ENCODE measurements around the gene PWP2.

Gene PWP2

GRCh38 chr21:44063151-44063912, 43.9 kb upstream of the PWP2 start:
- POLR2A ChIA-PET, result no interaction called here
- no peak for TF ChIP-seq ARNT (IDR thresholded peaks at IDR 0.05)
- DNase-seq (ENCODE audit: extremely low spot score), result no peak
- CTCF ChIA-PET, result no interaction called here

GRCh38 chr21:44064852-44065403, 42.3 kb upstream of the PWP2 start:
- no peak for TF ChIP-seq SP1 (IDR thresholded peaks at IDR 0.05)
- TF ChIP-seq TARDBP (IDR thresholded peaks at IDR 0.05), result no peak
- no peak for TF ChIP-seq FOXM1 (IDR thresholded peaks at IDR 0.05; ENCODE audit: borderline replicate concordance)
- TF ChIP-seq BHLHE40 (IDR thresholded peaks at IDR 0.05; ENCODE audit: borderline replicate concordance), result no peak
- TF ChIP-seq SUZ12 (IDR thresholded peaks at IDR 0.05), result no peak
- TF ChIP-seq HDGF (IDR thresholded peaks at IDR 0.05; ENCODE audit: borderline replicate concordance), result no peak
- TF ChIP-seq ARNT (IDR thresholded peaks at IDR 0.05), result no peak
- no peak for TF ChIP-seq ZNF384 (IDR thresholded peaks at IDR 0.05)
- TF ChIP-seq CTBP1 (IDR thresholded peaks at IDR 0.05; ENCODE audit: borderline replicate concordance), result no peak
- no peak for TF ChIP-seq FOXA1 (IDR thresholded peaks at IDR 0.05)
- TF ChIP-seq LEF1 (IDR thresholded peaks at IDR 0.05; ENCODE audit: borderline replicate concordance), result no peak
- no peak for TF ChIP-seq NFRKB (IDR thresholded peaks at IDR 0.05)
- CTCF ChIA-PET, result no interaction called here
- DNase-seq (ENCODE audit: extremely low spot score), result no peak
- POLR2A ChIA-PET, result interaction anchor here (0.7 kb wide), 1 partner anchor 9 kb away, joined by 3 read pairs; no protein-coding TSS in a partner anchor

GRCh38 chr21:44065428-44065827, 41.8 kb upstream of the PWP2 start:
- POLR2A ChIA-PET, result interaction anchor here (0.7 kb wide), 1 partner anchor 9 kb away, joined by 3 read pairs; no protein-coding TSS in a partner anchor

GRCh38 chr21:44066116-44066515, 41.1 kb upstream of the PWP2 start:
- ChIA-PET POLR2A (no interaction called here), CTCF (no interaction called here)
- TF ChIP-seq BHLHE40 (IDR thresholded peaks at IDR 0.05; ENCODE audit: borderline replicate concordance) (no peak), FOXM1 (IDR thresholded peaks at IDR 0.05; ENCODE audit: borderline replicate concordance) (no peak)
- DNase-seq (ENCODE audit: extremely low spot score), result no peak

More at GRCh38 chr21:44065428-44065827, 41.8 kb upstream of the PWP2 start:
- DNase-seq (ENCODE audit: extremely low spot score), result no peak
- TF ChIP-seq ELF4 (IDR thresholded peaks at IDR 0.05) (no peak), ARNT (IDR thresholded peaks at IDR 0.05) (no peak), SP1 (IDR thresholded peaks at IDR 0.05) (no peak), HDGF (IDR thresholded peaks at IDR 0.05; ENCODE audit: borderline replicate concordance) (no peak), L3MBTL2 (conservative IDR thresholded peaks at IDR 0.05) (no peak), SUZ12 (IDR thresholded peaks at IDR 0.05) (no peak), PKNOX1 (IDR thresholded peaks at IDR 0.05) (no peak)
- CTCF ChIA-PET, result no interaction called here

- POLR2A ChIA-PET, result no interaction called here
- CTCF ChIA-PET, result no interaction called here
- DNase-seq (ENCODE audit: extremely low spot score), result no peak
- TF ChIP-seq FOXA1 (IDR thresholded peaks at IDR 0.05) (no peak), FOXK2 (IDR thresholded peaks at IDR 0.05) (no peak), ZNF384 (IDR thresholded peaks at IDR 0.05) (no peak), CTBP1 (IDR thresholded peaks at IDR 0.05; ENCODE audit: borderline replicate concordance) (no peak), ARNT (IDR thresholded peaks at IDR 0.05) (no peak), LEF1 (IDR thresholded peaks at IDR 0.05; ENCODE audit: borderline replicate concordance) (no peak), PKNOX1 (IDR thresholded peaks at IDR 0.05) (no peak), NFRKB (IDR thresholded peaks at IDR 0.05) (no peak), L3MBTL2 (conservative IDR thresholded peaks at IDR 0.05) (no peak), FOXM1 (IDR thresholded peaks at IDR 0.05; ENCODE audit: borderline replicate concordance) (no peak)
These were observed 40.0 kb upstream of the PWP2 start for GRCh38 chr21:44067011-44067839.

- ChIA-PET CTCF (no interaction called here), POLR2A (no interaction called here)
These were observed 36.8 kb upstream of the PWP2 start for GRCh38 chr21:44070391-44070790.

More at GRCh38 chr21:44070391-44070790, 36.8 kb upstream of the PWP2 start:
- TF ChIP-seq SP1 (IDR thresholded peaks at IDR 0.05) (no peak), NFRKB (IDR thresholded peaks at IDR 0.05) (no peak), ELF4 (IDR thresholded peaks at IDR 0.05) (no peak), FOXA1 (IDR thresholded peaks at IDR 0.05) (no peak), ZNF384 (IDR thresholded peaks at IDR 0.05) (no peak), FOXM1 (IDR thresholded peaks at IDR 0.05; ENCODE audit: borderline replicate concordance) (no peak), TARDBP (IDR thresholded peaks at IDR 0.05) (no peak), SUZ12 (IDR thresholded peaks at IDR 0.05) (no peak), CTBP1 (IDR thresholded peaks at IDR 0.05; ENCODE audit: borderline replicate concordance) (no peak), FOXK2 (IDR thresholded peaks at IDR 0.05) (no peak)
- DNase-seq (ENCODE audit: extremely low spot score), result no peak

Measured in HEK293T (cell line).